ENCODE data around the gene EQTN. TPM values are rescaled to one million over a fixed set of nuclear protein-coding genes. Genes with fewer than 3 reads are reported as not detected.

Gene EQTN
- total and polyA plus RNA-seq, 2 of the 4 experiments (the other 2 are of a cell fraction): not detected

- in situ Hi-C loops (cut with MboI; ENCODE audit: low sequenced_read_pairs) (no loop called here), intact Hi-C loops (cut with micrococcal nuclease) (no loop called here), dilution Hi-C loops (cut with HindIII; ENCODE audit: low sequenced_read_pairs, unreplicated experiment) (no loop called here)
- Histone ChIP-seq H3K4me3 (ENCODE audit: insufficient read depth, low read depth, low read length) (no peak overlapping the region), H2BK15ac (ENCODE audit: low read depth, low read length) (no peak overlapping the region), H4K5ac (ENCODE audit: low read depth, low read length) (no peak overlapping the region), H3K18ac (ENCODE audit: low read depth, low read length) (no peak overlapping the region), H4K20me1 (ENCODE audit: insufficient read depth, low read length) (no peaks in the 10 kb centered on the region), H3K27ac (ENCODE audit: insufficient read depth, low read length) (no peak overlapping the region), H3K14ac (replicated peaks; ENCODE audit: low read depth, low read length) (no peak overlapping the region), H2BK20ac (ENCODE audit: low read depth, low read length) (no peak overlapping the region), H2AK9ac (replicated peaks; ENCODE audit: low read depth, low read length, poor library complexity) (no peak overlapping the region), H3K79me1 (ENCODE audit: low read depth in 1 of 2, low read length in 2 of 2) (no peaks in the 10 kb centered on the region), H2BK5ac (ENCODE audit: low read depth, low read length, poor library complexity, severe bottlenecking) (no peak overlapping the region), H3K4me2 (ENCODE audit: low read depth, low read length) (no peak overlapping the region), H4K91ac (ENCODE audit: insufficient read depth, low read depth, low read length) (no peak overlapping the region), H3K4ac (ENCODE audit: low read depth, low read length) (no peak overlapping the region), H2AK5ac (ENCODE audit: low read depth, low read length) (no peak overlapping the region), H3K9me3 (ENCODE audit: control insufficient read depth, insufficient read depth, low read length) (no peaks in the 10 kb centered on the region), H3K23ac (ENCODE audit: low read depth, low read length) (no peak overlapping the region), H2BK120ac (ENCODE audit: low read depth, low read length) (no peak overlapping the region), H4K8ac (ENCODE audit: low read depth in 2 of 2, low read length in 2 of 2) (no peak overlapping the region), H3K56ac (ENCODE audit: extremely low read depth, insufficient read depth, low read length) (no peak overlapping the region), H3K9me1 (ENCODE audit: insufficient read depth, low read length) (no peaks in the 10 kb centered on the region), H3K9ac (ENCODE audit: low read depth, low read length) (no peak overlapping the region), H3K4me1 (ENCODE audit: control insufficient read depth, insufficient read depth, low read length) (no peaks in the 10 kb centered on the region), H3K27me3 (ENCODE audit: control insufficient read depth, insufficient read depth, low read length) (peaks cover 11% of the 10 kb centered on the region), H2AFZ (replicated peaks; ENCODE audit: low read length, poor library complexity) (no peak overlapping the region), H3K36me3 (ENCODE audit: control insufficient read depth, insufficient read depth, low read length) (no peaks in the 10 kb centered on the region)
- BruUV-seq (replicated peaks): no TSS peak
- WGBS, 2 experiments (ENCODE audit: extremely low coverage in 2 of 2, insufficient read length in 1 of 2): 0% methylated on average over 1 of the region's 4 CpGs; no CpG with 5 or more reads in 1 of the 2 experiments
- ATAC-seq (ENCODE audit: low read depth) (peak; percentile 64; the same call in 1 of the 2 replicates), DNase-seq (peak; percentile 17)
- no peak for TF ChIP-seq NFE2L2 (IDR thresholded peaks at IDR 0.05; ENCODE audit: low read depth, low read length)
- TF ChIP-seq RAD21 (IDR thresholded peaks at IDR 0.05; ENCODE audit: low read length): no peak
- TF ChIP-seq SMC3 (IDR thresholded peaks at IDR 0.05; ENCODE audit: low read depth, low read length): no peak
- no peak for TF ChIP-seq USF2 (IDR thresholded peaks at IDR 0.05; ENCODE audit: low read depth, low read length)
- TF ChIP-seq ELK1 (IDR thresholded peaks at IDR 0.05; ENCODE audit: borderline replicate concordance, low read depth, low read length): no peak
- CTCF ChIA-PET: no interaction called here
- POLR2A ChIA-PET (ENCODE audit: unreplicated experiment): no interaction called here
Measured at GRCh38 chr9:27261517-27262211, 35.3 kb downstream of the EQTN start.

All from IMR-90 (cell line).